NOMO-1 treated with dmso at 0.1 percent for 144 hours (cell line): ENCODE results near the gene NLGN1.
A peak's percentile ranks its signal among the peaks of the same experiment; 100 is the strongest.
"Not testable (repeated sequence)": the region's sequence is repeated elsewhere in the genome, so short reads cannot be mapped to it uniquely, and the experiment has no call there.

Experiments
- DNase-seq: peaks from one replicate; lab custom pipeline; 2025; ENCODE audit not compliant: unreplicated experiment; lab: John Stamatoyannopoulos, UW

The NLGN1 gene

DNA sequence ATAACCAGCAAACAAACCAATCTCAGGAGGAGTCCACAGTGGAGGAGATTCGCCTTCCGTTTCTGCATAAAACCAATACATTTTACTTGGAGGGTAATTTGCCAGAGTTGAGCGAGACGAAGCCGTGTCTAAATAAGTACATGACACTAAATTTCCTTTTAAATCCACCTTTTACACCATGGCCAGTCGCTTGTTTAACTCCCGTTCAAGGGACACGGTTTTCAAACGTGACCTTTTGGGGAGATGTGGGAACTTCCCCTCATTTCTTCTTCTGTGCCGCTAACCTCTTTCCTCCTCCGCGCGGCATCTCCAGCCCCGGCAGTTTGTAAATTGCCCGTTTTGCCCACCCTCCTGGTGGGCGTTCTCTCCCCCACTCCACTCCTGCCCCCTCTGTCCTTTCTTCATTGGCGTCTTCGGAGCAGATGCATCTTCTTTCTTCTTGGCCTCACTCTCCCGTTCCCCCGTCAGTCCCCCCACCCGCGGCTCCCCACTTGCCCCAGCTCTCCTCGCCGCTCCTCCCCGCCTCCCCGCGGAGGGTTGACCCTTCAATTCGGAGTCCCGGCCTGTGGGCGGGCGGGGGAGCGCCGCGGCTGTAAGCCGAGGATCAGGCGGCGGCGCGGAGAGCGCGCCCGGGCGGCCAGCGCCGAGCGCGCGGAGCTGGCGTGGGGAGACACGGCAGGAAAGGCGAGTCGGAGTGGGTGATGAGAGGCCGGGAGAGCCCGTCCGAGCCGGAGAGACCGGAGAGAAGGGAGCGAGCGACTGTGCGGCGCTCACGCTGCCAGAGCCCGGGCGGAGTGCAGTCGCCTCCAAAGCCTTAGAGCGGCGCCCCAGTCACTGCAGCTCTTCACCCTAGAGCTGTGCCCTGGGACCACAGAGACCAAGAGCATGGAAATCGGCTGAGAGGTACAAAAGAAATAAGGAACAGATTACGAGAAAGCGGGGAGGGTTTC lies at the start of gene NLGN1:
Gene NLGN1 (plus strand): TSS at position 584 of the 950 bp plus-strand sequence.
- no peak for DNase-seq

DNA sequence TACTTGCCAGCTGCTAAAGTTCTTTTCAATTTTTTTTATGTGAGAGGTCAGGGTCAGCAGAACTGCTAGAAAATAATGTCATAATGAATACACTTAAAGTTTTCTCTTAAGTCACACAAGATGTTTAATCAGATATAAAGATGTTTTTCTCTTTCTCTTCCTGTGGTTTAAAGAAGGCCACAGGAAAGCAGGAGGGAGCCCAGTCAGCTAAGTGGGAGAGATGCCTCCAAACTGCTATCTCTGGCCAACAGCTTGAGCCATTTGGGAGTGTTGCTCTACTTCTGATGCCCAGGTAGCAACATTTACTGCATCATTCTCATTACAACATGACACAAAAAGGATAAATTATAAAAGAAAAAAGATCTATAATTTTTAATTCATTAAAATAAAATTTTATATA lies 45.7 kb upstream of the NLGN1 start:
- no peak for DNase-seq

- DNase-seq = not testable (repeated sequence)
Measured at GRCh38 chr3:173353137-173353536, 44.4 kb upstream of the NLGN1 start.

GRCh38 chr3:173354124-173354523 lies 43.4 kb upstream of the NLGN1 start:
- no peak for DNase-seq

- DNase-seq = no peak
Measured at GRCh38 chr3:173371848-173372487, 25.6 kb upstream of the NLGN1 start.

DNA sequence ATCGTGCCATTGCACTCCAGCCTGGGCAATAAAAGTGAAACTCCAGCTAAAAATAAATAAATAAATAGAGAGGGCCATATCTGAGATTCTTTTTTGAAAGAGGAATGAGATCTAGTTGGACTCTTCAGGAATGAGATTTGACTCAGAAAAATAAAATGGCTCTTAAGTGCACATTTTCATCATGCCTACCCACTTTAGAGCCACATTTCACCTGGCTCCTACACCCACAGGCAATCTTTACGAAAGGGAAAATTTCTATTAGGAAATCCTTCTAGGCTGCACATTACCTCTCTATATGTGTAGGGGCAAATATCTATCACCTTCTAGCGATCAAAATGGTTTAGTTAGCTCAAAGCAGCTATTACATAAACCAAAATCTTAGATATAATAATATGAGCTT lies 16.9 kb upstream of the NLGN1 start:
- no peak for DNase-seq

DNA sequence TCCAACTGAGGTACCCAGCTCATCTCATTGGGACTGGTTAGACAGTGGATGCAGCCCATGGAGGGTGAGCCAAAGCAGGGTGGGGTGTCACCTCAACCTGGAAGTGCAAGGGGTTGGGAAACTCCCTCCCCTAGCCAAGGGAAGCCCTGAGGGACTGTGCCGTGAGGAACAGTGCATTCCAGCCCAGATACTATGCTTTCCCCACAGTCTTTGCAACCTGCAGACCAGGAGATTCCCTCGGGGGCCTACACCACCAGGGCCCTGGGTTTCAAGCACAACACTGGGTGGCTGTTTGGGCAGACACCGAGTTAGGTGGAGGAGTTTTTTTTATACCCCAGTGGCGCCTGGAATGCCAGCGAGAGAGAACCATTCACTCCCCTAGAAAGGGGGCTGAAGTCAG lies 15.6 kb upstream of the NLGN1 start:
- DNase-seq = not testable (repeated sequence)

DNA sequence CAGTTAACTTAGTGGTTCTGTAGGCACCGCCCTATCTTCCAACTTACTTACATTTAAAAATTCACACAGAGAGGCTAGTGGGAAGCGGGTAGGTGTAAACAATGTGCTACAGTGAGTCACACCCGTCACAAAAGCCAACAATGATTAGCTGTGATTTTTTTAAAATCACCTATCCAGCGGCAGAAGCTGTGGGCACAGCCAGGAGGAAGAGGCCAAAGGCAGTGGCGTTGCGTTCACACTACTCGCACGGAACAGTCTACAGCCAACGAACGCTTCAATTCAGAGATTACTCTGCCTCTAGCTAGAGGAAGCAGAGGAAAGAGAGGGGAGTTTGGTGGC lies 2.5 kb upstream of the NLGN1 start:
- DNase-seq = no peak

- DNase-seq = peak; percentile 80
Measured at GRCh38 chr3:173395412-173396181, 1.9 kb upstream of the NLGN1 start.

GRCh38 chr3:173396191-173397041 lies 1.1 kb upstream of the NLGN1 start:
- DNase-seq = no peak

GRCh38 chr3:173398111-173398479 lies 551 bp downstream of the NLGN1 start:
- DNase-seq = no peak

DNA sequence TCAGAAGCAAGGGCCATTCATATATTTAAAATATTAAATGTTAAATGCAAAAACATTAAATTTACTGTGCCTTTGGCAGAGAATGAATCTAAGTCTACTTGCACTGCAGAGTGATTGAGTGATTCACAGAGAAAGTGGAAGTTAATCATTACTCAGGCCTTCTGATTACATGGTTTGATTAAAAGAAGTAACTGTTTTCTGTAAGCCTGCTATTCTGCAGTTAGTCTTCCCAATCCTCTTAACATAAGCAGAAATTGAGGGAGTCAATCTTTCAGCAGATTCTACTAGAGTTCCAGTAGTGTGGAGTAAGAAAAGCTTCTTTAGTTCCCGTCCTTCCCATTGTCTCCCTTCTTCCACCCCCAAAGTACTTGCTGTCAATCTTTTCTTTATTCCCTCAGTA lies 1.5 kb downstream of the NLGN1 start:
- no peak for DNase-seq

GRCh38 chr3:173401369-173401768 lies 3.8 kb downstream of the NLGN1 start:
- no peak for DNase-seq

GRCh38 chr3:173402656-173403055 lies 5.1 kb downstream of the NLGN1 start:
- DNase-seq = no peak

DNA sequence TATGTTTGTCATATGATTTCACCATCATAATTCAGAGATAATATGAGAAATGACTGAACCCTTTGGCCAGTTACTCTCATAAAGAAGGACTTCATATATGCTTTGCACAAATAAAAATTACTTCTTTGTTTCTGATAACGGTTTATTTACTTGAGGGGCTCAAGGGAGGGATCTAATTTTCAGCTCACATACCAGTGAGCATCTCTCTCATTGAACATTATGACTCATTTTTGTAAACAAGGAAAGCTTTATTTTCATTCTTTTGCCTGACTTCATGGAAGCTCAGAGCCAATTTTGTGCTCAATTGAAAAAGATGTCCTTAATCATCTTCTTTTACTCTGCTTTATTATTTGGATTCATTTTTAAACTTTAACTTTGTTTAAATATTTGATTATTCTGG lies 5.8 kb downstream of the NLGN1 start:
- DNase-seq = no peak

DNA sequence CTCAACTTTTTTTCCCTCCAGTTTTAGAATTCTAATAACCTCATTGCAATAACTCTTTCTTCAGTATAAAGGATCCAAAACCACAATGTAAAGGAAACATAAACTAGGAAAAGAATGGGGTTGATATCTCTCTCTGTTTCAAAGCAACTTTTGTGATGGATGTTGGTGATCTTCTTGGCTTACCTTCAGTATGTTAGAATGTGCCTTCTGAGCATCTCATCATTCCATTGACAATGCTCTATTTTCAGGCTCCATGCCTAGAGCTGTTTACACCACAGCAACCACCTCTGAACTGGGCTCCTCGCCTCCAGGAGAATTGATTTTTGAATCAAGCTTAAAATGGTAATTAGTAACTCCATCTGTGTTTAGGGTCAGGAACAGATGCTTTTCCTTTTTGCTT lies 6.6 kb downstream of the NLGN1 start:
- DNase-seq = no peak

DNA sequence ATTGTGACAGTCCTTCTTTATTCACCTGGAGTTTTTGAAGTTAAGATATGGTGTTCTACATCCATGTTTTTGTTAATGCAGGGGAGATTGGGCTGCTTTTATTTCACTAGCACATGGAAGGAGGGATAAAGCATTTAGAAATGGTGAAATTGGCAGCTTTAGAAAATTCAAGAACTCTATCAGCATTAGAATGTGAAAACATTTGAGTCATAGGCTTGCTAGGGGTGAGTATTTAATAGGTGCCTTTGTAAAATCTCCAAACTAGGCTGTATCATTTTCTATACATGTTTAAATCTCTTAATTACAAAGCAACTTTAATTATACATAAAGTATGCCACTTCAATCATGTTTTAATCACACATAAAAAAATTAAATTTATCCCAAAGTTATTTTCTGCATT lies 12.9 kb downstream of the NLGN1 start:
- DNase-seq = no peak

DNA sequence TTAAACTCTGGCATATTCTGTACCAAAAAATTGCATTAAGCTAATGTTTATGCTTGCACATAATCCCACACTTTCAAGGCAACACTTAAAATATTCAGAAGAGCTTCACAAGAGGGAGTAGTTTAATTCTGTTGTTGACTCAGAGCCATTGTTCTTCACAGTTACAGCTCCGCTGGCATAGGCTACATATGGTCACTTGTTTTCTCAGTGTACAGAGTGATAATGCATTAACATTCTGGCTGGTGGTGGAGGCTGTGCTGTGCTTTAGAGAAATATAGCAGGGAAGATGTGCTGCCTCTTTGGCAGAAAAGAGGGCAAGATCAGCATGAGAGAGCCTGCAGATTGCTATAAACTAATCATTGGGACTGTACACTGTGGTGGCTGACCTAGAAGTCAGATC lies 13.3 kb downstream of the NLGN1 start:
- DNase-seq = no peak

DNA sequence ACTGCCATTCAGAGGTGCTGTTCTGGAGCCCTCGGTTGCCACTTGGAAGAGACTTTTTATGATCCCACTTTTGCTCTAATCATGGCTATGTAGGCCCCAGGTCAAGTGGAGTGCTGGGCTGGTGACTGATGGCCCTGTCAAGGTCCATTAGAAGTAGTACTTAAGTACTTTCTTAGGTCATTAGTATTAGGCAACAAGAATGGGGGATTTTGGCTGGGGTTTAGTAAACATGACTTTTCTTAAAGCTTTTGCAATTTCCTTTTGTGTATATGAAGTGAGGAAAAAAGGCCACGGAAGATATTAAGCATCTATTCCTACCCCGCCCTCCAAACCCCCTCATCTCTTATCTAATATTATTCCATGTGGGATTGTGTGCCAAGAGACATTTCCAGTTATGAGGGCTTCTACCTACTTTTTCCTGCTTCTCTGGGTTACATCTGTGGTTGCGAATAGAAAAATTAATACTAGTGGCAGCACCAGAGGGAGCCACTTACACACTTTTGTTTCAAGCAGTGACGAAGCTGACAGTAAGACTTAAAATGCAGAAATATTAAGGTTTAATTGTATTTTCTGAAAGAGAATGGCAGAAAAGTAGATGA lies 13.9 kb downstream of the NLGN1 start:
- no peak for DNase-seq

DNA sequence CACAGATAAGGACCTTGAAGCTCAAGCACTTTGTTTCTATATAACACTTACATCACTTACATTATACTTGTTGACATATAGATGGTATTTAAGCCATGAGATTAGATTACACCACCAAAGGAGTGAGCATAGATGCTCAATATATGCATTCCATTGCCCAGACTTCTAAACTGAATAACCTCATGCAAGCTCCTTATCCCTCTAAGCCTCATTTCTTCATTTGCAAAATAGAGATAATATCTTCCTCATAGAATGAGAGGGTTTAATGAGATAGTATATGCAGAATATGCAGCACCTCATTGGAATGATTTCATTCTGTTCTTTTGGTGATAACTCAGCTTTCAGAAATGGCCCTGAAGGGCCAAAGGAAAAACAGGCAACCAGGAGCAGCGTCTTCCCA lies 18.5 kb downstream of the NLGN1 start:
- DNase-seq = no peak

DNA sequence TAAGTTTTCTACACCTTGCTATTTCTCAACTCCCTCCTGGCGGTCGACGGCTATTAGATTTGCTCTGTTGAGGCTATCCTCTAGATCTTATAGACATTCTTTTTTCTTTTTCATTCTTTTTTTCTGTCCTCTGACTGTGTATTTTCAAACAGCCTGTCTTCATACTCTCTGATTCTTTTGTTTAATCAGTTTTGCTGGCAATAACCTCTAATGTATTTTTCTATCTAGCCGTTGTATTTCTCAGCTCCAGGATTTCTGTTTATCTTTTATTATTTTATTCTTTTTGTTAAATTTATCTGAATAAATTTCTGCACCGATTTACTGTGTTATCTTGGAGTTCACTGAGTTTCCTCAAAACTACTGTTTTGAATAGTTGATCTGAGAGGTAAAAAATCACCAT lies 31.5 kb downstream of the NLGN1 start:
- DNase-seq = no peak
